H1 (cell line): Measurements from ENCODE around the gene CABP1. TPM values are rescaled to one million over a fixed set of nuclear protein-coding genes. Genes with fewer than 3 reads are reported as not detected.

Experiments
- CHD7 ChIP-seq: fragments of 300-600 bp; sonication (generic); IDR thresholded peaks from 2 replicates; pipeline ENCODE4 v1.7.1; 2012; ENCODE audit warnings: low read length, moderate library complexity, mild to moderate bottlenecking, inconsistent platforms; ENCODE audit not compliant: insufficient replicate concordance
- CREB1 ChIP-seq: IDR thresholded peaks from 2 replicates; pipeline ENCODE4 v1.6.1; 2012; ENCODE audit warnings: inconsistent platforms
- EZH2 ChIP-seq: fragments of 200-600 bp; sonication (generic); IDR thresholded peaks from 2 replicates; pipeline ENCODE4 v1.7.1; 2012; ENCODE audit warnings: low read depth, mild to moderate bottlenecking, moderate library complexity, low read length, inconsistent platforms; ENCODE audit not compliant: severe bottlenecking
- NANOG ChIP-seq: IDR thresholded peaks from 2 replicates; pipeline ENCODE4 v1.6.1; 2011; ENCODE audit warnings: low read length, low read depth, mild to moderate bottlenecking, inconsistent platforms; ENCODE audit not compliant: insufficient read depth, poor library complexity, severe bottlenecking
- RNF2 ChIP-seq: fragments of 200-900, 300-1000 bp; sonication (generic); IDR thresholded peaks from 2 replicates; pipeline ENCODE4 v1.7.1; 2016; ENCODE audit warnings: borderline replicate concordance, low read depth, mild to moderate bottlenecking, antibody characterized with exemption, low read length; ENCODE audit not compliant: poor library complexity, severe bottlenecking; ENCODE audit errors: missing control alignments
- SIN3A ChIP-seq, 2 experiments: IDR thresholded peaks in 1 of 2; conservative IDR thresholded peaks in 1 of 2; 2 replicates each; pipeline ENCODE4 v1.6.1; 2011 to 2012; ENCODE audit warnings: low read length in 2 of 2, improper control_type of control experiment in 1 of 2, low read depth in 1 of 2, mild to moderate bottlenecking in 1 of 2
- SP2 ChIP-seq: IDR thresholded peaks from 2 replicates; pipeline ENCODE4 v1.6.1; 2012; ENCODE audit warnings: mild to moderate bottlenecking, low read length, inconsistent platforms
- polyA plus RNA-seq, 7 experiments: library from polyadenylated mRNA; depleted of rRNA in 3 of 7; stranded (reverse) in 5 of 7; unstranded in 2 of 7; fragments of >200 nt in 5 of 7; fragments of 200-250 nt in 2 of 7; gene quantifications; 1 replicate in 5 of 7; 2 replicates in 1 of 7; 4 replicates in 1 of 7; pipeline versions ENCODE4 v1.2.1 to v1.2.3, GENCODE V29; 2011 to 2013; ENCODE audit warnings: missing spikeins in 2 of 7, mixed read lengths in 2 of 7
- total RNA-seq: library from RNA; stranded (reverse); fragmentation: NEBNext Ultra II Directional; extraction: Animal tissue kit (Norgen Biotek cat#: 25700); gene quantifications from 2 replicates; pipeline ENCODE4 v1.2.1, GENCODE V29; 2021
- TF ChIP-seq, protein P1 (sequence below), 3 experiments: IDR thresholded peaks; 1 replicate in 2 of 3; 2 replicates in 1 of 3; pipeline versions ENCODE4 v1.5.1 to v1.6.1; 2011; ENCODE audit warnings: low read length in 3 of 3, mild to moderate bottlenecking in 3 of 3, inconsistent platforms in 2 of 3, low read depth in 1 of 3, moderate library complexity in 1 of 3; ENCODE audit not compliant: insufficient read depth in 1 of 3; ENCODE audit errors: control extremely low read depth in 1 of 3

The CABP1 gene
- total and polyA plus RNA-seq, 2 of the 8 experiments (the other 6 are each of a cell fraction or from before 2014, with no cell fraction given): 3.9 to 7.4 TPM

DNA sequence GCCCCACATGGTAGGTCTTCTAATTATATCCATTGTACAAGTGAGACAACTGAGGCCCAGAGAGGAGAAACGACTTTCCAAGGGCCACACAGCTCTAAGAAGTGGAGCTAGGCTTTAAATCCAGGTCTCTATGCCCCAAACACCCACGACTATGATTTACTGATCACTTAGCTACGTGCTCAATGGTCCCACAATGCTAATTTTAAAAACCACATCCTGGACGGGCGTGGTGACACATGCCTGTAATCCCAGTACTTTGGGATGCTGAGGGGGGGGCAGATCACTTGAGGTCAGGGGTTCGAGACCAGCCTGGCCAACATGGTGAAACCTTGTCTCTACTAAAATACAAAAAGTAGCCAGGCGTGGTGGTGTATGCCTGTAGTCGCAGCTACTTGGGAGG, 38.1 kb downstream of the CABP1 start (continued):
- TF ChIP-seq CHD7 (no peak), EZH2 (no peak), NANOG (no peak), SP2 (no peak), CREB1 (no peak), RNF2 (no peak), SIN3A (conservative IDR thresholded peaks at IDR 0.05 in 1 of 2, IDR thresholded peaks at IDR 0.05 in 1 of 2; ENCODE audit: low read depth in 1 of 2, low read length in 2 of 2) (no peak)
- TF ChIP-seq, protein P1, sequence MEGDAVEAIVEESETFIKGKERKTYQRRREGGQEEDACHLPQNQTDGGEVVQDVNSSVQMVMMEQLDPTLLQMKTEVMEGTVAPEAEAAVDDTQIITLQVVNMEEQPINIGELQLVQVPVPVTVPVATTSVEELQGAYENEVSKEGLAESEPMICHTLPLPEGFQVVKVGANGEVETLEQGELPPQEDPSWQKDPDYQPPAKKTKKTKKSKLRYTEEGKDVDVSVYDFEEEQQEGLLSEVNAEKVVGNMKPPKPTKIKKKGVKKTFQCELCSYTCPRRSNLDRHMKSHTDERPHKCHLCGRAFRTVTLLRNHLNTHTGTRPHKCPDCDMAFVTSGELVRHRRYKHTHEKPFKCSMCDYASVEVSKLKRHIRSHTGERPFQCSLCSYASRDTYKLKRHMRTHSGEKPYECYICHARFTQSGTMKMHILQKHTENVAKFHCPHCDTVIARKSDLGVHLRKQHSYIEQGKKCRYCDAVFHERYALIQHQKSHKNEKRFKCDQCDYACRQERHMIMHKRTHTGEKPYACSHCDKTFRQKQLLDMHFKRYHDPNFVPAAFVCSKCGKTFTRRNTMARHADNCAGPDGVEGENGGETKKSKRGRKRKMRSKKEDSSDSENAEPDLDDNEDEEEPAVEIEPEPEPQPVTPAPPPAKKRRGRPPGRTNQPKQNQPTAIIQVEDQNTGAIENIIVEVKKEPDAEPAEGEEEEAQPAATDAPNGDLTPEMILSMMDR (IDR thresholded peaks at IDR 0.05; ENCODE audit: control extremely low read depth in 1 of 3, insufficient read depth in 1 of 3, low read depth in 1 of 3, low read length in 3 of 3): no peak
